GM13977 (cell line): ENCODE results near the gene KRTAP3-3.

Source experiments
- DNase-seq: peaks from one replicate; pipeline ENCODE4 v3.0.0; 2012; ENCODE audit warnings: low spot score
- CTCF ChIP-seq: IDR thresholded peaks from 2 replicates; pipeline ENCODE4 v1.5.1; 2012; ENCODE audit warnings: mild to moderate bottlenecking, control low read depth; ENCODE audit not compliant: insufficient read depth; ENCODE audit errors: extremely low read depth, missing control alignments
- in situ Hi-C: fragments of 300-500 bp; cut with MboI; formaldehyde crosslinking; loops from one replicate; pipeline ENCODE4 v1.12.0; 2022; ENCODE audit warnings: low sequenced_read_pairs, low pct_unique_long_range_greater_than_20kb, mixed read lengths, inconsistent platforms; ENCODE audit not compliant: unreplicated experiment

Gene KRTAP3-3

DNA sequence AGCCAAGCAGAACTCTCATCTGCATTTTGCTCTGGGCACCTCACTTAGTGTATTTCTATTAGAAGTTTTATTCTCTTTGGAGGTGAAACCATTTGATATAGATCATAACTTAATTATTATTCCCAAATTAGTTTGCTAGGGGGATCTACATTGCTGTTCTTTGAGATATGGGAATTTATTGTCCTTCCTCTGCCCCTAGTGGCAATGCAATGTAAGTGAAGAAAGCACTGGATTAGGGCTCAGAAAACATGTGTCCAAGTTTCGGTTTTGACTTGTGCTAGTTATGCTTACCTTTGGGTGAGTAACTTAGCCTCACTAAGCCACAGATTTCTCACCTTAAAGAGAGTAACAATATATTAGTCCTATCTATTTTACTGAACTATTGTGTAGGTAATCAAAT lies 30.1 kb downstream of the KRTAP3-3 start:
- in situ Hi-C loops = no loop called here
- peak; percentile 46 for TF ChIP-seq CTCF
- DNase-seq = peak; percentile 23

GRCh38 chr17:40962059-40962561 lies 31.9 kb downstream of the KRTAP3-3 start:
- no peak for DNase-seq
- no peak for TF ChIP-seq CTCF
- in situ Hi-C loops = no loop called here

DNA sequence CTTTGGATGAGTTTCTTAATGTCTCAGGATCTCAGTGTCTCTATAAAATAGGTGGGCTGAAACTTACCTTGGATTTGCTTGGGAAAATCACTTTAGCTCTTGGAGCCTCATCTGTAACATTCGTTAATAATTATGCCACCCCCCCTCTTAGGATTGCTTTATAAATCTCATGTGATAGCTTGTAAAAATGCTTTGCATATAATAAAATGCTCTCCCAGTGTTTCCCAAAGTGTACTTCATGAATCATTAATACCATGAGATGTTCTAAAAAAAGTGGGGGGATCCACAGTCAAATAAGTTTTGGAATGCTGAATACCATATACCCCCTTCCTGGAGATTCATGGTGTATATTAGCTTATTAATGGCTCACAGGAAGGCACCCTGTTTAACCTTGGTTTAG lies 32.4 kb downstream of the KRTAP3-3 start:
- no peak for DNase-seq
- in situ Hi-C loops = no loop called here
- TF ChIP-seq CTCF = no peak

- no peak for TF ChIP-seq CTCF
- in situ Hi-C loops = no loop called here
- no peak for DNase-seq
Observed at GRCh38 chr17:40960144-40960543, 33.8 kb downstream of the KRTAP3-3 start.

- in situ Hi-C loops = no loop called here
- DNase-seq = no peak
Observed at GRCh38 chr17:40958086-40958953, 35.6 kb downstream of the KRTAP3-3 start.

GRCh38 chr17:40956401-40957254 lies 37.3 kb downstream of the KRTAP3-3 start:
- no peak for TF ChIP-seq CTCF
- no peak for DNase-seq
- in situ Hi-C loops = no loop called here

More at GRCh38 chr17:40958086-40958953, 35.6 kb downstream of the KRTAP3-3 start:
- TF ChIP-seq CTCF = no peak
